GM12891 (cell line): ENCODE measurements around the gene PYGM.

Source experiments
- POLR2A ChIP-seq: IDR thresholded peaks from 2 replicates; pipeline ENCODE4 v1.6.1; 2011; ENCODE audit warnings: low read depth, low read length, control low read depth
- POLR2AphosphoS5 ChIP-seq: IDR thresholded peaks from 2 replicates; pipeline ENCODE4 v1.6.1; 2011; ENCODE audit warnings: low read depth, low read length, control low read depth

GRCh38 chr11:64753380-64754123 is 6.2 kb downstream of the PYGM start:
- no peak for TF ChIP-seq POLR2AphosphoS5
- no peak for TF ChIP-seq POLR2A
